GM12875 (cell line): Measurements from ENCODE around the gene LHX3.

Experiments
- H3K4me3 ChIP-seq: one replicate; pipeline ENCODE4 v1.5.1; 2011; ENCODE audit warnings: low read depth, low read length, control low read depth
- CTCF ChIP-seq: IDR thresholded peaks from 2 replicates; pipeline ENCODE4 v1.5.1; 2011; ENCODE audit warnings: low read depth, mild to moderate bottlenecking, control low read depth, inconsistent platforms, low read length, moderate library complexity, borderline replicate concordance; ENCODE audit not compliant: insufficient read depth

The LHX3 gene

DNA sequence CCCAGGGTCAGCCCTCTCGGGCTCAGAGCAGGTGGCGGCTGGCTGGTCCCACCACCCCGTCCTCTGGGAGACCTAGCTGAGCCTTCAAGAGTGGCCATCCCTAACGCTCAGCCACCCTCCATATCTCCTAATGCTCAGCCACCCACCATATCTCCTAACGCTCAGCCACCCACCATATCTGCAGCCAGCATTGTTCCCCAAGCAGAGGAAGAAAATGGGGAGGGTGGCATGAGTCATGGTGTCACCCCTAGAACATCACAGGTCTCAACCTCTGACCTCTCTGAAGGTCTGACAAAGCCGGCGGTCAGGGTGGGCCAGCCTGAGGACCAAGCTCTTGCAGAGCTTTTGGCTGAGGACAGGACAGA, 14.7 kb downstream of the LHX3 start:
- H3K4me3 ChIP-seq: no peak overlapping the region
- TF ChIP-seq CTCF: no peak

DNA sequence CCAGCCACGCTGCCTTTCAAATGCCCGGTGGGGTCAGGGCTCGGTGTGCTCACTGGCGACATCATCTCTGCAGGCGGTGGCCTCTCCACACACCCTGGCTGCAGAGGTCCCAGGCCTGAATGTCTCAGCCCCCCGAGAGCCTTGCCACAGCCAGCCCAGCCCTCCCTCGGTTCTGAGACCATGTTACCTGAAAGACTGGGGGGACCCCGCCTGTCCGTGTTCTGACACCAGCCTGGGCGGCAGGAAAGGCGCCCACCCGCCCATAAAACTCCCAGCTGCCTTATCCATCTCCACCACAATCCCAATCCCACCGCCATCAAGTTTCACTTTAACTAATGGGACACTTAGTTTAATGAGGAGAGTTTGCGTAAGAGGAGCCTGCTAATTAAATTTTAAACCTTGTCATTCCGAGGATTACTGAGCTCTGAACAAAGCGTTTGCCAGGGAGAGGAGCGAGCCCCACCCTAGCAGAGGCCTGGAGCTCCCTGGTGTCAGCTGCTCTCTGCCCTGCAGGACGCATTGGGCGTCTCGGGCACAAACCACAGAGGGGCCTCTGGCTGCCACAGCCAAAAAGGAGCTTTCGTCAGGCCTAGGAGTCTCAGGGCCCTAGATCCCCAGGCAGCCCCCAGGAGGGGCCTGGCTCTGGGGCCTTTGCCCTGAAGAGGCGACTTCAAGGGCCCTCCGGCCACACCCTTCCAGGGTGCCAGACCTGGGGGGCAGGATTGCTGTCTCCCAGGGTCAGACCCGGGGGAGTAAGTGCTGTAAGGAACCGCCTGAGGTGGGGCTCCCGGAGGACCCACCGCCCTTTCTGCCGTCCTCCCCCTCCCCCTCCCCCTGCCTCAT, 15.3 kb downstream of the LHX3 start:
- no peak for TF ChIP-seq CTCF
- no peak overlapping the region for H3K4me3 ChIP-seq

- H3K4me3 ChIP-seq: no peak overlapping the region
- no peak for TF ChIP-seq CTCF
Measured at GRCh38 chr9:136187683-136188586, 17.0 kb downstream of the LHX3 start.

DNA sequence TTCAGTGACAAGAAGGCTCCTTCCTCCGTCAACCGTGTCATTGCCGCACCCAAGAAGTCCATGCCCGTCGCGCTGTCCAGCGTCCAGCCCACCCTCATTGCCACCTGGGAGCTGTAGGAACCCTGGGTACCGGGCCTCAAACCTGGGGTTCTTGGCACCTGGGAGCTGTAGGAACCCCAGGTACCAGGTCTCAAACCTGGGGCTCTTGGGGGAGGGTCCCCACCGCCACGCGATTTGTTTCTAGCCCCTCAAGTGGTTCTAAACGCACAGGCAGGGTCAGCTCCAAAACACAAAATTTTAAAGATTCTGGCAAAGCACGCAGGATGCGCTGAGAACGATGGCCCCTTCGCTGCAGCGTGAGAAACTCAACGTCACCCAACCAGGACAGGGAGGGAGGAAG, 17.7 kb downstream of the LHX3 start:
- TF ChIP-seq CTCF: no peak
- H3K4me3 ChIP-seq: no peak overlapping the region

DNA sequence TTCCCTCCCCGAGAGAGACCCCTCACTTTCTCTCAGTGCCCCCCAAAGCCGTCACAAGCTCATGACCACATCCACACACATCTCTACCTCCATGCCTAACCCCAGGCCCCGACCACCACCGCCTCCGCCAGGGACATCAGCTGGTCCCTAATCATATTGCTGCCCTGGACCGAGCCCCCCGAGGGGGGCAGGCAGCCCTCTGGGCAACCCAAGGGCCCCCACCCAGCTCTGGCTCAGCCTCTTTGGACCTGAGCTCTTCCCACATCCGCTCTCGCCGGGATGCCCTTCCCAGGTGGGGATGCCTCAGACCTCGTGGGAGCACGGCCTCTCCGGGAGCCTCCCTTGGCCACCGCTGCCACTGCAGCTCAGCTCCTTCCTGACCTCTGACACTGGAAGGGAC, 18.5 kb downstream of the LHX3 start:
- H3K4me3 ChIP-seq: no peak overlapping the region

GRCh38 chr9:136185596-136186366, 19.1 kb downstream of the LHX3 start:
- H3K4me3 ChIP-seq: no peak overlapping the region
- no peak for TF ChIP-seq CTCF

More for the DNA sequence above, 18.5 kb downstream of the LHX3 start:
- TF ChIP-seq CTCF: no peak
